ENCODE measurements around the gene UPK3A.
"Not testable (repeated sequence)": the region's sequence is repeated elsewhere in the genome, so short reads cannot be mapped to it uniquely, and the experiment has no call there.

UPK3A gene

DNA sequence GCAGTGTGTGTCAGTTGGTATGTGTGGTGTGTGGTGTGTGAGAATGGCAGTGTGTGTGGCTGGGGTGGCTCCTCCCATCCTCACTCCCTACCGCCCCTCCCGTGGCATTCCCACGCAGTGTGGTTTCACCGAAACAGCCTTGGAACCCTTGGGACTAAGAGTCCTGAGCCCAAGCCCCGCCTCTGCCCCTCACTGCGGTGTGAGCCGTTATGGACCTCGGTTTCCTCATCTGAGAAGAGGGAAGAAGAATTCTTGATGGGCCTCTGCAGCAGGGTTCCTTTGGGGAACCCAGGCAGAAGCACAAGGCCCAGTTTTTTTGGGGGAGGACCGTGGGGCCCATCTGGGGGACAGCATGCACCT is 7.2 kb downstream of the UPK3A start:
- Histone ChIP-seq H3K27ac (ENCODE audit: poor library complexity, severe bottlenecking) (no peak overlapping the region), H3K9me3 (ENCODE audit: severe bottlenecking) (no peaks in the 10 kb centered on the region), H3K4me3 (ENCODE audit: severe bottlenecking) (no peak overlapping the region), H3K27me3 (ENCODE audit: insufficient read depth, poor library complexity, severe bottlenecking) (no peaks in the 10 kb centered on the region), H3K4me1 (ENCODE audit: insufficient read depth, poor library complexity, severe bottlenecking) (no peaks in the 10 kb centered on the region), H3K36me3 (ENCODE audit: low read depth) (no peaks in the 10 kb centered on the region)
- TF ChIP-seq, protein P1, sequence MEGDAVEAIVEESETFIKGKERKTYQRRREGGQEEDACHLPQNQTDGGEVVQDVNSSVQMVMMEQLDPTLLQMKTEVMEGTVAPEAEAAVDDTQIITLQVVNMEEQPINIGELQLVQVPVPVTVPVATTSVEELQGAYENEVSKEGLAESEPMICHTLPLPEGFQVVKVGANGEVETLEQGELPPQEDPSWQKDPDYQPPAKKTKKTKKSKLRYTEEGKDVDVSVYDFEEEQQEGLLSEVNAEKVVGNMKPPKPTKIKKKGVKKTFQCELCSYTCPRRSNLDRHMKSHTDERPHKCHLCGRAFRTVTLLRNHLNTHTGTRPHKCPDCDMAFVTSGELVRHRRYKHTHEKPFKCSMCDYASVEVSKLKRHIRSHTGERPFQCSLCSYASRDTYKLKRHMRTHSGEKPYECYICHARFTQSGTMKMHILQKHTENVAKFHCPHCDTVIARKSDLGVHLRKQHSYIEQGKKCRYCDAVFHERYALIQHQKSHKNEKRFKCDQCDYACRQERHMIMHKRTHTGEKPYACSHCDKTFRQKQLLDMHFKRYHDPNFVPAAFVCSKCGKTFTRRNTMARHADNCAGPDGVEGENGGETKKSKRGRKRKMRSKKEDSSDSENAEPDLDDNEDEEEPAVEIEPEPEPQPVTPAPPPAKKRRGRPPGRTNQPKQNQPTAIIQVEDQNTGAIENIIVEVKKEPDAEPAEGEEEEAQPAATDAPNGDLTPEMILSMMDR (IDR thresholded peaks at IDR 0.05; ENCODE audit: poor library complexity, severe bottlenecking): no peak
- ATAC-seq (ENCODE audit: low read depth): no peak
- DNase-seq (ENCODE audit: low spot score): no peak

GRCh38 chr22:45292731-45293442 is 8.1 kb downstream of the UPK3A start:
- TF ChIP-seq, protein P1 (IDR thresholded peaks at IDR 0.05; ENCODE audit: poor library complexity, severe bottlenecking): no peak
- no peaks in the 10 kb centered on the region for H3K4me1 ChIP-seq (ENCODE audit: insufficient read depth, poor library complexity, severe bottlenecking)
- no peak overlapping the region for H3K27ac ChIP-seq (ENCODE audit: poor library complexity, severe bottlenecking)
- ATAC-seq (ENCODE audit: low read depth) (no peak), DNase-seq (ENCODE audit: low spot score) (no peak)
- no peak overlapping the region for H3K4me3 ChIP-seq (ENCODE audit: severe bottlenecking)
- no peaks in the 10 kb centered on the region for H3K36me3 ChIP-seq (ENCODE audit: low read depth)
- H3K27me3 ChIP-seq (ENCODE audit: insufficient read depth, poor library complexity, severe bottlenecking): no peaks in the 10 kb centered on the region
- no peaks in the 10 kb centered on the region for H3K9me3 ChIP-seq (ENCODE audit: severe bottlenecking)

DNA sequence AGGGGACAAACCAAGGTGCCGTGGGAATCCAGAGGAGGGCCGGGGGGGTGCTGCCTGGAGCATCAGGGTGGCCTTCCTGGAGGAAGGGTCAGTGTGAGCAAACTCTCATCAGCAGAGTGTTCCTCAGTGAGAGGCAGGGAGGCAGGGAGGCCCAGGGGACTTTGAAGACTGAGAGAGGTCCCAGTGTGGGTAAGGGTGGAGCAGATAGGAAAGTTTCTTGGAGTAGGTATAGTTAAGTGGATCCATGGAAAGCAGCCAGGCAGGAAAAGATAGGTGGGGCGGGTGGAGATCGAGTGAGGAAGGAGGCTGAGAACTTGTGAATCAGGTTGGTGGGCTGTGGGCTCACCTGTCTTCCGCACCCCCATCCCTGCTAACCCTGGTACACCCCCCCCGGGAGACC is 9.3 kb downstream of the UPK3A start:
- no peaks in the 10 kb centered on the region for H3K4me1 ChIP-seq (ENCODE audit: insufficient read depth, poor library complexity, severe bottlenecking)

DNA sequence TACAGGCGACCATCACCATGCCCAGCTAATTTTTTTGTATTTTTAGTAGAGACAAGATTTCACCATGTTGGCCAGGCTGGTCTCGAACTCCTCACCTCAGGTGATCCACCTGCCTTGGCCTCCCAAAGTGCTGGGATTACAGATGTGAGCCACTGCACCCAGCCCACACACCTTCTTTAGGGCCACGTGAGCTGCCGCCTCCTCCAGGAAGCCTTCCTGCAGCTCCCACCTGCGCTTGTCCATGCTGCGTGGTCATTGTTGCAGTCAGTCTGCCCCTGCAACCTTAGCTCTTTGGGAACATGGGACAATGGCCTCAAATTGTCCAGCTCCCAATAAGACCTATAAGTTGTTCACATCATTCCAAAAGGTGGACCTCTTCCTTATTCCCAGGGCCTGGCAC is 10.3 kb downstream of the UPK3A start:
- not testable (repeated sequence) for H3K9me3 ChIP-seq (ENCODE audit: severe bottlenecking); ATAC-seq (ENCODE audit: low read depth); H3K4me1 ChIP-seq (ENCODE audit: insufficient read depth, poor library complexity, severe bottlenecking); H3K27me3 ChIP-seq (ENCODE audit: insufficient read depth, poor library complexity, severe bottlenecking); DNase-seq (ENCODE audit: low spot score); H3K4me3 ChIP-seq (ENCODE audit: severe bottlenecking); H3K36me3 ChIP-seq (ENCODE audit: low read depth); H3K27ac ChIP-seq (ENCODE audit: poor library complexity, severe bottlenecking)

More for the DNA sequence above, 9.3 kb downstream of the UPK3A start:
- H3K27ac ChIP-seq (ENCODE audit: poor library complexity, severe bottlenecking): no peak overlapping the region
- H3K27me3 ChIP-seq (ENCODE audit: insufficient read depth, poor library complexity, severe bottlenecking): no peaks in the 10 kb centered on the region
- H3K4me3 ChIP-seq (ENCODE audit: severe bottlenecking): no peak overlapping the region
- H3K9me3 ChIP-seq (ENCODE audit: severe bottlenecking): no peaks in the 10 kb centered on the region
- TF ChIP-seq, protein P1 (IDR thresholded peaks at IDR 0.05; ENCODE audit: poor library complexity, severe bottlenecking): no peak
- no peaks in the 10 kb centered on the region for H3K36me3 ChIP-seq (ENCODE audit: low read depth)
- DNase-seq (ENCODE audit: low spot score) (no peak), ATAC-seq (ENCODE audit: low read depth) (no peak; the same call in 2 of the 3 replicates)

GRCh38 chr22:45295492-45295891 is 10.7 kb downstream of the UPK3A start:
- TF ChIP-seq, protein P1 (IDR thresholded peaks at IDR 0.05; ENCODE audit: poor library complexity, severe bottlenecking): no peak
- no peak overlapping the region for H3K27ac ChIP-seq (ENCODE audit: poor library complexity, severe bottlenecking)
- DNase-seq (ENCODE audit: low spot score) (no peak), ATAC-seq (ENCODE audit: low read depth) (no peak)
- no peaks in the 10 kb centered on the region for H3K4me1 ChIP-seq (ENCODE audit: insufficient read depth, poor library complexity, severe bottlenecking)
- no peaks in the 10 kb centered on the region for H3K27me3 ChIP-seq (ENCODE audit: insufficient read depth, poor library complexity, severe bottlenecking)
- no peaks in the 10 kb centered on the region for H3K36me3 ChIP-seq (ENCODE audit: low read depth)
- H3K4me3 ChIP-seq (ENCODE audit: severe bottlenecking): no peak overlapping the region
- H3K9me3 ChIP-seq (ENCODE audit: severe bottlenecking): no peaks in the 10 kb centered on the region

Data from RWPE2 (cell line).